Left lung (tissue), 10 donors: ENCODE results near the gene NBL1. TPM values are rescaled to one million over a fixed set of nuclear protein-coding genes. Genes with fewer than 3 reads are reported as not detected.
A peak's percentile ranks its signal among the peaks of the same experiment; 100 is the strongest.

Source experiments
- ATAC-seq: fragments of 200-7000 bp; cut with Tn5 transposase; one replicate; pipeline ENCODE4 v1.9.1; 2020; ENCODE audit warnings: moderate library complexity
- DNase-seq, 4 donors: peaks; one replicate each; pipeline ENCODE4 v3.0.0-alpha.2; 2013 to 2020
- H3K27ac ChIP-seq, 2 donors: fragments of 200-600 bp; sonication (generic) in 1 of 2; one replicate each; pipeline versions ENCODE4 v1.5.0 to v1.8.0; 2020 to 2021
- H3K27me3 ChIP-seq, 2 donors: fragments of 200-600 bp; sonication (generic) in 1 of 2; one replicate each; pipeline versions ENCODE4 v1.5.0 to v1.8.0; 2020 to 2021
- H3K36me3 ChIP-seq, 2 donors: fragments of 200-600 bp; sonication (generic) in 1 of 2; one replicate each; pipeline versions ENCODE4 v1.5.0 to v1.8.0; 2020 to 2021
- H3K4me1 ChIP-seq, 2 donors: fragments of 200-600 bp; one replicate each; pipeline ENCODE4 v1.8.0; 2021
- H3K4me3 ChIP-seq, 2 donors: fragments of 200-600 bp; sonication (generic) in 1 of 2; one replicate each; pipeline versions ENCODE4 v1.5.0 to v1.8.0; 2020 to 2021; ENCODE audit warnings: mild to moderate bottlenecking in 1 of 2
- H3K9me3 ChIP-seq, 2 donors: fragments of 200-600 bp; sonication (generic) in 1 of 2; one replicate each; pipeline versions ENCODE4 v1.5.0 to v1.8.0; 2020 to 2021
- intact Hi-C, 2 donors: fragments of 100-400 bp; cut with DNase I; formaldehyde crosslinking; loops; one replicate each; pipeline versions ENCODE4 v1.11.2 to v1.14.2; 2022
- polyA plus RNA-seq, 6 donors: library from polyadenylated mRNA; unstranded; fragments of 120-200 nt; gene quantifications; one replicate each; pipeline ENCODE4 v1.2.1, GENCODE V29; 2013; ENCODE audit not compliant: insufficient read length in 6 of 6
- total RNA-seq, 2 donors: library from RNA; stranded (reverse); fragmentation: NEBNext Ultra II Directional; extraction: Animal tissue kit (Norgen Biotek cat#: 25700); gene quantifications; one replicate each; pipeline ENCODE4 v1.2.1, GENCODE V29; 2021
- TF ChIP-seq, protein P1 (sequence below), 2 donors: fragments of 200-600 bp; sonication (generic) in 1 of 2; IDR thresholded peaks; one replicate each; pipeline versions ENCODE4 v1.5.0 to v1.8.0; 2021; ENCODE audit warnings: antibody characterized with exemption in 2 of 2
- donor health status: DM: no; HTN: yes; CAD: no.
- donor health status: DM: no; HTN: no; CAD: no.

Gene NBL1
- total and polyA plus RNA-seq, 8 donors, result 69.1 to 180 (median 89.6) TPM

DNA sequence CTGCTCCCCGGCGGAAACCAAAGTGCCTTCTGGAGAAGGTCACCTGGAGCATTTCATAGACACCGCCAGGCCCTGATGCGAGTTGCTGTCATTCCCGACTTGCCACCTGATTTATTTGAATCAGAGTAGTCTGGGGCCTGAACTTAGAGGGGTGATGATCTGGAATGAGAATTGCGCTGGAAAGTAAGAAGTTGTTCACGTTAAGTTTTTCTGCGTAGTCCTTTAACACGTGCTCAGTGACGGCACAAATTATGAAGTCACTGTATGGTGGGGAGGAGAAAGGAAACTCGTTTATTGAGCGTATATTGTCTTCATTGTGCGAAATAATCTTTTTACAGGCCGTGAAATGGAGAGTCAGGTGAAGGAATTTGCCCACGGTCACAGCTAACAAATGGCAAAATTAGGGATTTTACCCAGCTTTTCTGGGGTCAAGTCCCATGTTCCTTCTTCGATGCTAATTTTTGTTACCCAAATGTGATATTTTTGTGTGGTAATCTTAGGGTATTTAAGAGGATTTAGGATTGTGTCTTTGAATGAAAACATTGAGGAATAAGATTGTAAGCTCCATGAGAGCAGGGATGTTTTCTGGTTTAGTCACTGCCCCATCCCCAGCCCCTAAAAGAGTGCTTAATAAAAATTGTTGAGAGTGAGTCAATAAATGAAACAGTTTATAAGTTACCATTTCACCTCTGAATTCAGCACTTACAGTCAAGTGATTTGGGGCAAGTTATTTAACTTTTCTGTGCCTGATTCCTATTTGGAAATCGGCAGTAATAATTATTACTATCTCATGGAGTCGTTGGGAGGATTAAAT is 46.4 kb upstream of the NBL1 start:
- H3K4me1 ChIP-seq, result peaks cover 12 to 44% of the 10 kb centered on the region in 2 donors
- intact Hi-C loops, result no loop called here
- H3K4me3 ChIP-seq, result peak overlapping the region; percentile 92 to 95
- peaks cover 0 to 13% of the 10 kb centered on the region in 2 donors for H3K36me3 ChIP-seq
- no peaks in the 10 kb centered on the region for H3K27me3 ChIP-seq
- peak overlapping the region; percentile 91 to 98 for H3K27ac ChIP-seq
- TF ChIP-seq, protein P1, sequence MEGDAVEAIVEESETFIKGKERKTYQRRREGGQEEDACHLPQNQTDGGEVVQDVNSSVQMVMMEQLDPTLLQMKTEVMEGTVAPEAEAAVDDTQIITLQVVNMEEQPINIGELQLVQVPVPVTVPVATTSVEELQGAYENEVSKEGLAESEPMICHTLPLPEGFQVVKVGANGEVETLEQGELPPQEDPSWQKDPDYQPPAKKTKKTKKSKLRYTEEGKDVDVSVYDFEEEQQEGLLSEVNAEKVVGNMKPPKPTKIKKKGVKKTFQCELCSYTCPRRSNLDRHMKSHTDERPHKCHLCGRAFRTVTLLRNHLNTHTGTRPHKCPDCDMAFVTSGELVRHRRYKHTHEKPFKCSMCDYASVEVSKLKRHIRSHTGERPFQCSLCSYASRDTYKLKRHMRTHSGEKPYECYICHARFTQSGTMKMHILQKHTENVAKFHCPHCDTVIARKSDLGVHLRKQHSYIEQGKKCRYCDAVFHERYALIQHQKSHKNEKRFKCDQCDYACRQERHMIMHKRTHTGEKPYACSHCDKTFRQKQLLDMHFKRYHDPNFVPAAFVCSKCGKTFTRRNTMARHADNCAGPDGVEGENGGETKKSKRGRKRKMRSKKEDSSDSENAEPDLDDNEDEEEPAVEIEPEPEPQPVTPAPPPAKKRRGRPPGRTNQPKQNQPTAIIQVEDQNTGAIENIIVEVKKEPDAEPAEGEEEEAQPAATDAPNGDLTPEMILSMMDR (IDR thresholded peaks at IDR 0.05), result no peak
- no peaks in the 10 kb centered on the region for H3K9me3 ChIP-seq
- DNase-seq (peak in 2 of 4 donors; percentile 33 to 53), ATAC-seq (peak; percentile 17)

DNA sequence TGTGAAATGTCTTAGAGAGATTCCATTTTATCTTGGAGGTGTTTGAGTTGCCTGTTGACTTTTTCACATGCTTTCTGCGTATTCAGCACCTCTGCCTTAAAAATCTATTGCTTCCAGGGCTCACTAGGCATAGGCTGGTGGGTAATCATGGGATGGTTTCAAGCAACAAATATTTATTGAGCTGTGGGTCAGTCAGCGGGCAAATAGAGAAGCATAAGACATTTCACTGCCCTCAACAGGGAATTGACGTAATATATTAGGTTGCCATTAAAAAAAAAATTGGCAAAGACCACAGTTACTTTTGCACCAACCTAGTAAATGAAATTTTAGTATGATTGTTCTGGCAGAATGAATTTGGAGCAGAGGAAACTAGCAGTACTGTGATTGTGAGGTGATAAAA is 44.3 kb upstream of the NBL1 start:
- Histone ChIP-seq H3K27ac (no peak overlapping the region), H3K36me3 (peaks cover 0 to 13% of the 10 kb centered on the region in 2 donors), H3K9me3 (no peaks in the 10 kb centered on the region), H3K4me3 (no peak overlapping the region), H3K4me1 (peaks cover 12 to 44% of the 10 kb centered on the region in 2 donors), H3K27me3 (no peaks in the 10 kb centered on the region)
- TF ChIP-seq, protein P1 (IDR thresholded peaks at IDR 0.05), result no peak
- no peak for ATAC-seq
- intact Hi-C loops, result no loop called here
- no peak for DNase-seq

DNA sequence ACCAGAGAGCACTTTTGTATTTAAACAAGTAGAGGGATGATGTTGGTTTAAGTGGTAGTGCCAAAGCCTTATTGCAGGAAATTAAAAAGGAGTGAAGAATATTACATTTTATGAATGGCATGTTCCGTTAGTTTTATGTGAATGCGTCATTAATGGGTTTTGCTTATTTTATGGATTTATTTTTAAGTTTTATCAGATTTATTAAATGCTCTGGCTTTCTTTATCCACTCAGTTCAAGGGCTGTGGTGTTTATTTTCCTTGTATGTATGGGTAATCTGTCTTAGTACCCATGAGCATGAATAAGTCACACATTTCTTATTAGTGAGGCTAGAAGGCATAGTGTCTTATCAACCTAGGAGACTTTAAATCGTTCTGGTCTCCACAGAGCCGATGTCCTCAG is 41.6 kb upstream of the NBL1 start:
- no peak overlapping the region for H3K27ac ChIP-seq
- intact Hi-C loops, result no loop called here

DNA sequence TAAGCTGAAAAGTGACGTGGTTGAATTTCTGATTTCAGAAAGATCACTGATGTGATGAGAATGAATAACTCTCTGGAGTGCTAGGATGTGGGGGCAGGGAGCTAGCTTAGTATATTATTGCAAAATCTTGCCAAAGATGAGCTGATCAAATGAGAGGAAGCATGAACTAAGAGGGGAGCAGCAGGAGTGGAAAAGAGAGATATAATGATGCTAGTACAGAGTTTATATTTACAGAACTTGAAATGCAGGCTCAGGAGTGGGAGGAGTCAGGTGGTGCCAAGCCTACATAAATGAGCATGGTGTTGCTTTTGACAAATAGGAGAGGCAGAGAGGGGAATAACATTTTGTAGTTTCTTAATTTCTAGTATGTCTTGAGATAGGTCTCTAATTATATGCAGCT is 38.1 kb upstream of the NBL1 start:
- Histone ChIP-seq H3K27me3 (no peaks in the 10 kb centered on the region), H3K4me1 (peaks cover 3 to 43% of the 10 kb centered on the region in 2 donors), H3K9me3 (no peaks in the 10 kb centered on the region), H3K4me3 (no peak overlapping the region), H3K36me3 (peaks cover 0 to 14% of the 10 kb centered on the region in 2 donors), H3K27ac (peak overlapping the region in 1 of 2 donors; percentile 2)
- intact Hi-C loops, result no loop called here
- ATAC-seq (no peak), DNase-seq (no peak)
- TF ChIP-seq, protein P1 (IDR thresholded peaks at IDR 0.05), result no peak

More for the DNA sequence above, 41.6 kb upstream of the NBL1 start:
- no peak for ATAC-seq
- DNase-seq, result no peak
- TF ChIP-seq, protein P1 (IDR thresholded peaks at IDR 0.05), result no peak
- no peak overlapping the region for H3K4me3 ChIP-seq
- no peaks in the 10 kb centered on the region for H3K27me3 ChIP-seq
- no peaks in the 10 kb centered on the region for H3K9me3 ChIP-seq
- H3K4me1 ChIP-seq, result peaks cover 15 to 60% of the 10 kb centered on the region in 2 donors
- peaks cover 0 to 13% of the 10 kb centered on the region in 2 donors for H3K36me3 ChIP-seq

DNA sequence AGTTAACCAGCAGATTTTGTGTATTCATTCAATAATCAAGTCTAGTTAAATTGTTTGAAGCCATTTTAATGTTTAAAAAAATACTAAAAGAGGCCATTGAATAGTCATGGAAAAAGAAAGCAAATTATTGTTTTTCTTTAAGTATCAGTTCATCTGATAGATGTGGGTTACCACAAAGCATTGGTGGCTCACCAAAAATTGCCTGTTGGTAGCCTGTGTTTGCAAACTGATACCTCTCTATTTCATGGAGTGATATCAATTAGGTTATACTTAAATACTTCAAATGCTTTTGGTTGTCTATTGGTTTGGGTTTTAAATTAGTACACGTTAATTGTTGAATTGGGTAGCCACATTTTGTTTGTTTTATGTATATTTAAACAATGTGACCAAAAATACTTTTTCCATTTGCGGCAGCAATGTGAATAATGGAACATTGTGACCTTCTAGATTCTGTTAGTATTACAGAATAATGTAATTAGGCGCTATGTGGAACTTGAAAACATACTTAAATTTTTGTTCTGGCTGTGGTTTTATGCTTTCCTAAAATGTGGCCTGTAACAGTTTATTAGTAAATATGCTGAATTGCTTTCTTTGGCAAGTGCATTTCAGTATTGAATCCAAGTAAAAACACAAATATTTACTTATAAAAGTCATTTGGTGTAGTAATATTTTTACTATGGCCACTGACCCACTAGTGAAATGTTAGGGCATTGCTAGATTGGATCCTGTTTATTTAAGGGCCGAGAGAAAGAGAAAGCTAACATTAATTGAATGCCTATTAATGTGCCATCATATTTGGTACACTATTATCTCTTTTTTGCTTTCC is 37.1 kb upstream of the NBL1 start:
- ATAC-seq (peak; percentile 24), DNase-seq (peak in 2 of 4 donors; percentile 62 to 71)
- no peak overlapping the region for H3K4me3 ChIP-seq
- H3K27ac ChIP-seq, result peak overlapping the region in 1 of 2 donors; percentile 53
- H3K27me3 ChIP-seq, result no peaks in the 10 kb centered on the region
- peaks cover 3 to 38% of the 10 kb centered on the region in 2 donors for H3K4me1 ChIP-seq
- no peaks in the 10 kb centered on the region for H3K9me3 ChIP-seq
- intact Hi-C loops, result no loop called here
- TF ChIP-seq, protein P1 (IDR thresholded peaks at IDR 0.05), result no peak
- H3K36me3 ChIP-seq, result peaks cover 0 to 5% of the 10 kb centered on the region in 2 donors
